H1 (cell line): ENCODE results near the gene LCNL1. TPM values are rescaled to one million over a fixed set of nuclear protein-coding genes. Genes with fewer than 3 reads are reported as not detected.

Experiments used
- BACH1 ChIP-seq: IDR thresholded peaks from 2 replicates; pipeline ENCODE4 v1.6.1; 2012; ENCODE audit warnings: low read length, improper control_type of control experiment
- CHD7 ChIP-seq: fragments of 300-600 bp; sonication (generic); IDR thresholded peaks from 2 replicates; pipeline ENCODE4 v1.7.1; 2012; ENCODE audit warnings: low read length, moderate library complexity, mild to moderate bottlenecking, inconsistent platforms; ENCODE audit not compliant: insufficient replicate concordance
- EGR1 ChIP-seq: IDR thresholded peaks from 2 replicates; pipeline ENCODE4 v1.6.1; 2011; ENCODE audit warnings: low read depth, low read length, borderline replicate concordance
- KDM1A ChIP-seq: fragments of 200-600, 300-600 bp; sonication (generic); IDR thresholded peaks from 2 replicates; pipeline ENCODE4 v1.7.1; 2016; ENCODE audit warnings: mild to moderate bottlenecking, low read length, borderline replicate concordance
- NANOG ChIP-seq: IDR thresholded peaks from 2 replicates; pipeline ENCODE4 v1.6.1; 2011; ENCODE audit warnings: low read length, low read depth, mild to moderate bottlenecking, inconsistent platforms; ENCODE audit not compliant: insufficient read depth, poor library complexity, severe bottlenecking
- NRF1 ChIP-seq: IDR thresholded peaks from 2 replicates; pipeline ENCODE4 v1.6.1; 2011; ENCODE audit warnings: mild to moderate bottlenecking, low read depth, low read length, improper control_type of control experiment
- polyA plus RNA-seq, 7 experiments: library from polyadenylated mRNA; depleted of rRNA in 3 of 7; stranded (reverse) in 5 of 7; unstranded in 2 of 7; fragments of >200 nt in 5 of 7; fragments of 200-250 nt in 2 of 7; gene quantifications; 1 replicate in 5 of 7; 2 replicates in 1 of 7; 4 replicates in 1 of 7; pipeline versions ENCODE4 v1.2.1 to v1.2.3, GENCODE V29; 2011 to 2013; ENCODE audit warnings: missing spikeins in 2 of 7, mixed read lengths in 2 of 7
- total RNA-seq: library from RNA; stranded (reverse); fragmentation: NEBNext Ultra II Directional; extraction: Animal tissue kit (Norgen Biotek cat#: 25700); gene quantifications from 2 replicates; pipeline ENCODE4 v1.2.1, GENCODE V29; 2021
- TF ChIP-seq, protein P1 (sequence below): IDR thresholded peaks from 2 replicates; pipeline ENCODE4 v1.6.1; 2012; ENCODE audit warnings: low read length, inconsistent platforms

Gene LCNL1
- total and polyA plus RNA-seq, 2 of the 8 experiments (the other 6 are each of a cell fraction or from before 2014, with no cell fraction given), result 0.11 TPM; not detected in 1

- TF ChIP-seq KDM1A (no peak; the same call in 1 of the 2 replicates), NRF1 (no peak), CHD7 (no peak), EGR1 (no peak), BACH1 (no peak), NANOG (no peak)
- TF ChIP-seq, protein P1, sequence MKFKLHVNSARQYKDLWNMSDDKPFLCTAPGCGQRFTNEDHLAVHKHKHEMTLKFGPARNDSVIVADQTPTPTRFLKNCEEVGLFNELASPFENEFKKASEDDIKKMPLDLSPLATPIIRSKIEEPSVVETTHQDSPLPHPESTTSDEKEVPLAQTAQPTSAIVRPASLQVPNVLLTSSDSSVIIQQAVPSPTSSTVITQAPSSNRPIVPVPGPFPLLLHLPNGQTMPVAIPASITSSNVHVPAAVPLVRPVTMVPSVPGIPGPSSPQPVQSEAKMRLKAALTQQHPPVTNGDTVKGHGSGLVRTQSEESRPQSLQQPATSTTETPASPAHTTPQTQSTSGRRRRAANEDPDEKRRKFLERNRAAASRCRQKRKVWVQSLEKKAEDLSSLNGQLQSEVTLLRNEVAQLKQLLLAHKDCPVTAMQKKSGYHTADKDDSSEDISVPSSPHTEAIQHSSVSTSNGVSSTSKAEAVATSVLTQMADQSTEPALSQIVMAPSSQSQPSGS, result 0 out of 2 replicates have a peak, but pooled peaks have one; percentile 32
Measured at GRCh38 chr9:137029058-137029936, 46.5 kb downstream of the LCNL1 start (continued).
